GM11168 (cell line): Measurements from ENCODE around the gene RINT1.
"Not testable (repeated sequence)": the region's sequence is repeated elsewhere in the genome, so short reads cannot be mapped to it uniquely, and the experiment has no call there.

Experiments used
- in situ Hi-C: fragments of 300-500 bp; cut with MboI; formaldehyde crosslinking; loops from one replicate; pipeline ENCODE4 v1.12.0; 2022; ENCODE audit warnings: low sequenced_read_pairs; ENCODE audit not compliant: unreplicated experiment

RINT1 gene

GRCh38 chr7:105531792-105532671 is at the start of gene RINT1:
TSS of gene RINT1 (plus strand) at chr7:105532201. CDS start at chr7:105532316, 115 bp downstream.
- in situ Hi-C loops = no loop called here

- in situ Hi-C loops = no loop called here
These were observed 44.1 kb upstream of the RINT1 start for GRCh38 chr7:105487579-105488571.

- in situ Hi-C loops = no loop called here
These were observed 42.6 kb upstream of the RINT1 start for GRCh38 chr7:105489409-105489808.

GRCh38 chr7:105493196-105493922 is 38.6 kb upstream of the RINT1 start:
- in situ Hi-C loops = no loop called here

GRCh38 chr7:105493923-105494315 is 38.1 kb upstream of the RINT1 start:
- in situ Hi-C loops = no loop called here

GRCh38 chr7:105496521-105496920 is 35.5 kb upstream of the RINT1 start:
- in situ Hi-C loops = no loop called here

GRCh38 chr7:105497016-105497415 is 35.0 kb upstream of the RINT1 start:
- in situ Hi-C loops = no loop called here

- in situ Hi-C loops = no loop called here
These were observed 29.8 kb upstream of the RINT1 start for GRCh38 chr7:105502173-105502572.

GRCh38 chr7:105512415-105512814 is 19.6 kb upstream of the RINT1 start:
- in situ Hi-C loops = no loop called here

GRCh38 chr7:105512926-105513526 is 19.0 kb upstream of the RINT1 start:
- in situ Hi-C loops = no loop called here

GRCh38 chr7:105515610-105516009 is 16.4 kb upstream of the RINT1 start:
- in situ Hi-C loops = not testable (repeated sequence)

GRCh38 chr7:105519353-105519752 is 12.6 kb upstream of the RINT1 start:
- in situ Hi-C loops = no loop called here

- in situ Hi-C loops = not testable (repeated sequence)
These were observed 11.4 kb upstream of the RINT1 start for GRCh38 chr7:105520620-105521019.

GRCh38 chr7:105521027-105521716 is 10.8 kb upstream of the RINT1 start:
- in situ Hi-C loops = no loop called here

GRCh38 chr7:105521717-105522463 is 10.1 kb upstream of the RINT1 start, which contains the start of gene PUS7:
TSS of gene PUS7 (minus strand) at chr7:105522271. CDS start at chr7:105508512, 13,759 bp downstream.
- in situ Hi-C loops = no loop called here

GRCh38 chr7:105524423-105524822 is 7.6 kb upstream of the RINT1 start:
- in situ Hi-C loops = not testable (repeated sequence)

- in situ Hi-C loops = no loop called here
These were observed 7.2 kb upstream of the RINT1 start for GRCh38 chr7:105524840-105525239.

GRCh38 chr7:105527737-105528136 is 4.3 kb upstream of the RINT1 start:
- in situ Hi-C loops = not testable (repeated sequence)
